ENCODE data around the gene RBM24.

DNA sequence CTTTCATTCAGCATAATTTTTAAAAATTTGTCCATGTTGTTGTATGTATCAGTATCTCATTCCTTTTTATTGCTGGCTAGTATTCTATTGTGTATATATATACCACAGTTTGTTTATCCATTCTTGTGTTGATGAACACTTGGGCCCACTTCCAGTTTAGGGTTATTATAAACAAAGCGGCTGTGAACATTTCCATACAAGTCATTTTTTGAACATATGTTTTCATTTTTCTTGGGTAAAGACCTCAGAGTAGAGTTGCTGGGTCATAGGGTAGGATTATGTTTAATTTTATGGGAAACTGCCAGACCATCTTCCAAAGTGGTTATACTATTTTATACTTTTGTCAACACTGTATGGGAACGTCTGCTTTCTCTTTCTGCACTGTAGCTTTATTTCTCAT is 55.3 kb downstream of the RBM24 start:
- TF ChIP-seq, protein P1, sequence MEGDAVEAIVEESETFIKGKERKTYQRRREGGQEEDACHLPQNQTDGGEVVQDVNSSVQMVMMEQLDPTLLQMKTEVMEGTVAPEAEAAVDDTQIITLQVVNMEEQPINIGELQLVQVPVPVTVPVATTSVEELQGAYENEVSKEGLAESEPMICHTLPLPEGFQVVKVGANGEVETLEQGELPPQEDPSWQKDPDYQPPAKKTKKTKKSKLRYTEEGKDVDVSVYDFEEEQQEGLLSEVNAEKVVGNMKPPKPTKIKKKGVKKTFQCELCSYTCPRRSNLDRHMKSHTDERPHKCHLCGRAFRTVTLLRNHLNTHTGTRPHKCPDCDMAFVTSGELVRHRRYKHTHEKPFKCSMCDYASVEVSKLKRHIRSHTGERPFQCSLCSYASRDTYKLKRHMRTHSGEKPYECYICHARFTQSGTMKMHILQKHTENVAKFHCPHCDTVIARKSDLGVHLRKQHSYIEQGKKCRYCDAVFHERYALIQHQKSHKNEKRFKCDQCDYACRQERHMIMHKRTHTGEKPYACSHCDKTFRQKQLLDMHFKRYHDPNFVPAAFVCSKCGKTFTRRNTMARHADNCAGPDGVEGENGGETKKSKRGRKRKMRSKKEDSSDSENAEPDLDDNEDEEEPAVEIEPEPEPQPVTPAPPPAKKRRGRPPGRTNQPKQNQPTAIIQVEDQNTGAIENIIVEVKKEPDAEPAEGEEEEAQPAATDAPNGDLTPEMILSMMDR (IDR thresholded peaks at IDR 0.05; ENCODE audit: low read length): no peak
- TF ChIP-seq EZH2phosphoT487 (IDR thresholded peaks at IDR 0.05; ENCODE audit: low read length) (no peak), EZH2 (optimal IDR thresholded peaks at IDR 0.05; ENCODE audit: low read depth, low read length) (no peak)

Measured in MM.1S (cell line).